K562 (cell line): Measurements from ENCODE around the gene SEPTIN6. TPM values are rescaled to one million over a fixed set of nuclear protein-coding genes. Genes with fewer than 3 reads are reported as not detected.

Experiments used
- ATF7 ChIP-seq: fragments of 450-650 bp; IDR thresholded peaks from 2 replicates; pipeline ENCODE4 v1.7.1; 2014; ENCODE audit warnings: mild to moderate bottlenecking, moderate library complexity
- CBX1 ChIP-seq: sonication (generic); IDR thresholded peaks from 2 replicates; pipeline ENCODE4 v1.6.1; 2016; ENCODE audit warnings: antibody characterized with exemption, low read depth, mild to moderate bottlenecking
- CEBPG ChIP-seq, 3 experiments: fragments of 200-800 bp in 1 of 3; sonication (Bioruptor generic) in 1 of 3; sonication (generic) in 1 of 3; formaldehyde crosslinking in 1 of 3; IDR thresholded peaks in 2 of 3; conservative IDR thresholded peaks in 1 of 3; 2 replicates each; pipeline versions ENCODE4 v1.6.1 to v1.8.0; 2016 to 2022; ENCODE audit warnings: missing compliant biosample characterization in 2 of 3, missing genetic modification characterization in 2 of 3, mild to moderate bottlenecking in 1 of 3, missing genetic modification reagents in 1 of 3
- HDAC2 ChIP-seq: fragments of 450-650 bp; IDR thresholded peaks from 2 replicates; pipeline ENCODE4 v1.6.1; 2016; ENCODE audit warnings: mild to moderate bottlenecking
- HMBOX1 ChIP-seq: sonication (generic); IDR thresholded peaks from 2 replicates; pipeline ENCODE4 v1.6.1; 2016
- KAT8 ChIP-seq: fragments of 450-650 bp; IDR thresholded peaks from 2 replicates; pipeline ENCODE4 v1.6.1; 2016; ENCODE audit warnings: low read depth, mild to moderate bottlenecking
- KLF1 ChIP-seq: fragments of 450-650 bp; IDR thresholded peaks from 2 replicates; pipeline ENCODE4 v1.6.1; 2016; ENCODE audit warnings: missing genetic modification characterization, missing compliant biosample characterization
- MAFF ChIP-seq: IDR thresholded peaks from 2 replicates; pipeline ENCODE4 v1.6.1; 2012; ENCODE audit warnings: low read length, improper control_type of control experiment
- MAFG ChIP-seq: fragments of 450-650 bp; conservative IDR thresholded peaks from 2 replicates; pipeline ENCODE4 v1.6.1; 2016; ENCODE audit warnings: missing genetic modification characterization, missing compliant biosample characterization
- MXI1 ChIP-seq: IDR thresholded peaks from 2 replicates; pipeline ENCODE4 v1.6.1; 2011; ENCODE audit warnings: low read depth, mild to moderate bottlenecking, improper control_type of control experiment, low read length
- NFIX ChIP-seq: fragments of 250-450 bp; sonication (Bioruptor Pico); IDR thresholded peaks from 2 replicates; pipeline ENCODE4 v1.4.0; 2020; ENCODE audit warnings: low read depth, mild to moderate bottlenecking, moderate library complexity
- OTX1 ChIP-seq: fragments of 450-650 bp; formaldehyde crosslinking; IDR thresholded peaks from 2 replicates; pipeline ENCODE4 v1.4.0; 2022; ENCODE audit warnings: mild to moderate bottlenecking
- POLR2G ChIP-seq: fragments of 200-400 bp; formaldehyde crosslinking; IDR thresholded peaks from 2 replicates; pipeline ENCODE4 v1.6.1; 2017; ENCODE audit warnings: low read depth, mild to moderate bottlenecking, antibody characterized with exemption, low read length, moderate library complexity
- RB1 ChIP-seq: fragments of 450-650 bp; IDR thresholded peaks from 2 replicates; pipeline ENCODE4 v1.6.1; 2017; ENCODE audit warnings: low read depth, mild to moderate bottlenecking
- RBFOX2 ChIP-seq: fragments of 200-400 bp; formaldehyde crosslinking; IDR thresholded peaks from 2 replicates; pipeline ENCODE4 v1.6.1; 2017; ENCODE audit warnings: low read depth, mild to moderate bottlenecking, low read length, moderate library complexity
- RERE ChIP-seq: sonication (generic); formaldehyde crosslinking; IDR thresholded peaks from 2 replicates; pipeline ENCODE4 v1.8.0; 2023; ENCODE audit warnings: missing genetic modification reagents, mild to moderate bottlenecking, borderline replicate concordance
- TEAD1 ChIP-seq, 2 experiments: fragments of 450-650 bp in 1 of 2; sonication (generic) in 1 of 2; formaldehyde crosslinking; IDR thresholded peaks; 2 replicates each; pipeline versions ENCODE4 v1.4.0 to v1.8.0; 2020 to 2022; ENCODE audit warnings: mild to moderate bottlenecking in 2 of 2, missing genetic modification reagents in 1 of 2
- ZFPM2 ChIP-seq: fragments of 250-450 bp; sonication (Bioruptor Pico); IDR thresholded peaks from 2 replicates; pipeline ENCODE4 v1.5.1; 2022; ENCODE audit warnings: mild to moderate bottlenecking
- ZNF165 ChIP-seq: fragments of 250-450 bp; sonication (Bioruptor Pico); IDR thresholded peaks from 2 replicates; pipeline ENCODE4 v1.4.0; 2020; ENCODE audit warnings: borderline replicate concordance
- ZNF263 ChIP-seq: sonication (generic); formaldehyde crosslinking; IDR thresholded peaks from 2 replicates; pipeline ENCODE4 v1.8.0; 2022; ENCODE audit warnings: mild to moderate bottlenecking, missing genetic modification reagents, borderline replicate concordance
- ZNF584 ChIP-seq: fragments of 200-800 bp; sonication (Bioruptor generic); IDR thresholded peaks from 2 replicates; pipeline ENCODE4 v1.6.1; 2016; ENCODE audit warnings: low read depth, mild to moderate bottlenecking, missing genetic modification characterization, missing compliant biosample characterization
- ZNF589 ChIP-seq: fragments of 200-800 bp; sonication (Bioruptor generic); IDR thresholded peaks from 2 replicates; pipeline ENCODE4 v1.6.1; 2016; ENCODE audit warnings: low read depth, missing genetic modification characterization, missing compliant biosample characterization
- polyA plus RNA-seq, 8 experiments: library from polyadenylated mRNA; depleted of rRNA in 4 of 8; stranded (reverse) in 5 of 8; unstranded in 3 of 8; fragments of >200 nt; fragmentation: Nextera tagmentation in 2 of 8; fragmentation: Illumina TruSeq in 1 of 8; extraction: Ambion mirVana in 2 of 8; extraction: Trizol in 1 of 8; gene quantifications; 2 replicates each; pipeline versions ENCODE4 v1.2.1 to v1.2.3, GENCODE V29; 2011 to 2014; ENCODE audit warnings: inconsistent platforms in 1 of 8, missing spikeins in 1 of 8
- total RNA-seq, 7 experiments: library from RNA; depleted of rRNA in 6 of 7; stranded (reverse); fragments of >200 nt in 6 of 7; fragmentation: Illumina TruSeq in 2 of 7; extraction: Trizol in 2 of 7; gene quantifications; 2 replicates each; pipeline versions ENCODE4 v1.2.1 to v1.2.3, GENCODE V29; 2011 to 2021; ENCODE audit warnings: low replicate concordance in 1 of 7

Gene SEPTIN6
- total and polyA plus RNA-seq, 9 of the 15 experiments (the other 6 are each of a cell fraction or from before 2014, with no cell fraction given), result 8.4 to 67.0 (median 37.8) TPM

GRCh38 chrX:119692191-119693039 lies 553 bp downstream of the SEPTIN6 start (continued):
- no peak for TF ChIP-seq RERE (CRISPR knock-in tag)
- peak; percentile 3; the same call in 1 of the 2 replicates for TF ChIP-seq CEBPG (CRISPR knock-in tag; IDR thresholded peaks at IDR 0.05)
- TF ChIP-seq CEBPG (tag; conservative IDR thresholded peaks at IDR 0.05 in 1 of 2, IDR thresholded peaks at IDR 0.05 in 1 of 2), result no peak
- TF ChIP-seq MAFF, result no peak
- TF ChIP-seq ZFPM2, result no peak
- TF ChIP-seq HDAC2, result 0 out of 2 replicates have a peak, but pooled peaks have one; percentile 34
- no peak for TF ChIP-seq KAT8
- no peak for TF ChIP-seq ZNF589 (CRISPR knock-in tag)
- TF ChIP-seq RBFOX2, result peak; percentile 83
- TF ChIP-seq RB1, result no peak
- 0 out of 2 replicates have a peak, but pooled peaks have one; percentile 14 for TF ChIP-seq ATF7
- TF ChIP-seq TEAD1 (CRISPR knock-in tag; IDR thresholded peaks at IDR 0.05), result peak in 1 of 2 experiments; percentile 14; a peak in 1 of 4 replicates
- no peak for TF ChIP-seq ZNF263 (CRISPR knock-in tag)
- no peak for TF ChIP-seq ZNF584 (CRISPR knock-in tag)
- TF ChIP-seq MAFG, result no peak
- no peak for TF ChIP-seq CBX1
- peak; percentile 59; the same call in 1 of the 2 replicates for TF ChIP-seq POLR2G
- TF ChIP-seq HMBOX1, result no peak
- TF ChIP-seq OTX1 (CRISPR knock-in tag), result no peak
- no peak for TF ChIP-seq ZNF165
- TF ChIP-seq NFIX (CRISPR knock-in tag), result no peak
- TF ChIP-seq KLF1 (tag), result no peak
- TF ChIP-seq MXI1, result no peak
